HL-60 (cell line): Measurements from ENCODE around the gene LHX4.

Source experiments
- CTCF ChIP-seq: IDR thresholded peaks from one replicate; pipeline ENCODE4 v1.5.1; 2011; ENCODE audit warnings: low read length, control low read depth, inconsistent platforms; ENCODE audit not compliant: insufficient read depth
- POLR2AphosphoS5 ChIP-seq: IDR thresholded peaks from 2 replicates; pipeline ENCODE4 v1.6.1; 2012; ENCODE audit warnings: low read depth
- REST ChIP-seq: IDR thresholded peaks from 2 replicates; pipeline ENCODE4 v1.6.1; 2012; ENCODE audit warnings: low read depth; ENCODE audit not compliant: insufficient replicate concordance
- SPI1 ChIP-seq: IDR thresholded peaks from 2 replicates; pipeline ENCODE4 v1.6.1; 2012; ENCODE audit warnings: low read depth, mild to moderate bottlenecking, borderline replicate concordance

GRCh38 chr1:180271272-180272255, 41.5 kb downstream of the LHX4 start:
- TF ChIP-seq CTCF (no peak), SPI1 (no peak), POLR2AphosphoS5 (no peak), REST (no peak)
